HT-29 (cell line): Measurements from ENCODE around the gene TBCD. TPM values are rescaled to one million over a fixed set of nuclear protein-coding genes. Genes with fewer than 3 reads are reported as not detected.

Source experiments
- DNase-seq: peaks from one replicate; pipeline ENCODE4 v3.0.0-alpha.2; 2015; ENCODE audit warnings: low spot score
- total RNA-seq: library from RNA; depleted of rRNA; stranded (reverse); fragments of >200 nt; shearing (Covaris generic); gene quantifications from 2 replicates; pipeline ENCODE4 v1.2.3, GENCODE V29; 2014

TBCD gene
- total RNA-seq, 1 experiment from 2014 or later: 72.0 TPM

- no peak for DNase-seq
Observed at GRCh38 chr17:82869536-82869935, 117.7 kb downstream of the TBCD start.

- DNase-seq: no peak
Observed at GRCh38 chr17:82870091-82870491, 118.2 kb downstream of the TBCD start.

DNA sequence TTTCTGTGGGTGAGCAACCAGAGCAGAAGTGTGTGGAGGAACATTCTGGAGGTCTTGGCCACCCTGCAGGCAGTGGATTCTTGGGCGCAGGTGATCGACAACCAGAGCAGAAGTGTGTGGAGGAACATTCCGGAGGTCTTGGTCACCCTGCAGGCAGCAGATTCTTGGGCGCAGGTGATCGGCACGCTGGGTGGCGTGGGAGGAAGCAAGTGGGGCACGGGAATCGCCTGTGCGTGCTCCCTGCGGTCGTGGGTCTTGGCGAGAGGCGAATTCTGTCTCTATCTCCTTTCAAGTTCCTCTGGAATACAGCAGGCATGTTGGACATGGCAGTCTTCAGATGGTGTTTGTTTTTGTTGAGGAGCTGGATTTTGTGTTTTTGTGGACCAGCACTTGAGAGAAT is 118.7 kb downstream of the TBCD start:
- no peak for DNase-seq

- no peak for DNase-seq
Observed at GRCh38 chr17:82871056-82871775, 119.4 kb downstream of the TBCD start.

DNA sequence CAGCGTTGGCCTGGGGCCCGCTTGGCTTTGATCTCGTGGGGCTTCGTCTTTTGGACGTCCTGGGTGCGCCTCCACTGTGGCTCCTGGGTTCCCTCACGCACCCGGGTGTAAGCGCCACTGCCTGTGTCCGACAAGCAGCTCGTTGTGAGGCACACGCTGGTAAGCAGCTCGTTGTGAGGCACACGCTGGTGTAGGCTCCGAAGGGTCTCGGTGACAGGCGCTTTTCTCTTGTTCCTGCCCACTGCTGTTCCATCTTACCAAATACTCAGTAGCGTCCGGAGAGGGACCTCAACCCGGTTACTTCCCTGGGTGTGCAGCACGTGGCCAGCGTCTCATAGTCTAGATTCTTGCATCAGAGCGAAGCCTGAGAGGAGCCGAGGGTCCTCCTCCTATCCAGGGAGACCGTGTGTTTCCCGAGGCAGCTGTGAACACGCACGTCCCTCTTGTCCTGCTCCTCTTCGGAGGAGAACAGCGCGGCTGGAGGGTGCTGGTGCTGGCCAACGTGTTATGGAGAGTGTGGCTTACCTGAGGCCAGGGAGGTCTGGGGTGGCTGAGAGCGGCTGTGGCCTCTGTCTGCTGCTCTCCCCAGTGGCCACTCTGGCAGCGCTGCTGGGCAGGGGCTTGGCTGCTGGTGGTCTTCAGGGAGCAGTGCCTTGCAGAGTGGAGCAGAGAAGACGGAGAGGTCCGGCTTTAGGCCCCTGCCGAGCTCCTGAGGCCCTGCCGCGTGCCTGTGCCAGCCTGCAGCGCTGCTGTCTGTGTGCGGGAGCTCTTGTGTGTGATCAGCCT is 120.1 kb downstream of the TBCD start:
- DNase-seq: no peak

GRCh38 chr17:82872591-82873520 is 121.0 kb downstream of the TBCD start:
- no peak for DNase-seq

- no peak for DNase-seq
Observed at GRCh38 chr17:82873521-82873920, 121.7 kb downstream of the TBCD start.

DNA sequence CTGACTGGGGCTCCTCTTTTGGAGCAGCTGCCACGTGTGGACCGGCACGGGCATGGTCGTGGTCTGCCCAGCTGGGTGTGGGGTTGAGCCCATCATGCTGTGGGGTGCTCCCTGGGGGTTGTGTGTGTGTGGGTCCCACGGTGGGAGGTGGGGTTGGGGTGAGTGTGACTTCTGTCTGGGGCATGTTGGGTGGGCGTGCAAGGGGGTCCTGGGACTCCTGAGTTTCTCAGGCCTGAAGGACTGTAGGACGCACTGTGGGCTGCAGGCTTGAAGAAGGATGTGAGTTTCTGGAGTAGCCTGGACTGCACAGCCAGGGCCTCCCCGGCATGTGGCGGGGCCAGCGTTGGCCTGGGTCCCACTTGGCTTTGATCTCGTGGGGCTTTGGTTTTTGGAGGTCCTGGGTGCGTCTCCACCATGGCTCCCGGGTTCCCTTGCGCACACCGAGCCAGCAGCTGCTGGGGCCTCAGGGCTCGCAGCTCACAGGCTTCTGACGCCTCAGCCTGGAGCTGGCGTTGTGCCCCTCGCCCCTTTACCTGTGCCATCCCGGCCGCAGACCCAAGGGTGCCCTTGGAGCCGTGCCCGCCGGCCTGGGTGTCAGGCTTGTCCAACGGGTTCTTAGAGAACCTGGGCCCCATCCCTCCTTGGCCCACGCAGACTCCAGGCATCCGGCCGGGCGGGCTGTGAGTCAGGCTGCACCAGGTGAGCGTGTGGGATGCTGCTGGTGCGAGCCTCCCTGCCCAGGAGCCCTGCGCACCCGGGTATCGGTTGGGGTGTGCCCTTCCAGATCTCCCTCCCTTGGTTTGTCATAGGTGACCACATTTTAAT is 122.4 kb downstream of the TBCD start:
- peak; percentile 87 for DNase-seq

DNA sequence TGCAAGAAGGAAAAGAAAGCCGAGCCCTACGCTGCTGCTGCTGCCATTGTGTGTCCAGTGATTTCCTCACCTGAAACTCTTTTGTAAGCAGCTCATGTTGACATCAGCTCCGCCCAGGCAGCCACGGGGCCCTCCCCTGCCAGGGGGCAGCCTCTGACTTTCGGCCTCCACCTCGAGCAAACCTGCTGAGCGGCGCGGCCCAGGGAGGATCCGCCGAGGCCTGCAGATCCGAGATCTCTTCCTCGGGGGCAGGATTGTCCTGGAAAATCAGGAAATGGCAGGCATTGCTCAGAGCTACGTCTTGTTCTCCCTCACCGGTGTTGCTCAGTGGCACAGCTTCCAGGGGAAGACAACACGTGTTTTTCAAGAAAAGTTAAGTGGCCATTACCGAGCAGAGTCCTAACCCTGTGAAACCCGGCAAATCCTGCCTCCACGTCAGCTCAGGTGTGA is 123.6 kb downstream of the TBCD start:
- peak; percentile 91 for DNase-seq

- DNase-seq: peak; percentile 81
Observed at GRCh38 chr17:82876149-82876548, 124.3 kb downstream of the TBCD start.

GRCh38 chr17:82876602-82877379 is 124.9 kb downstream of the TBCD start:
- DNase-seq: peak; percentile 89

GRCh38 chr17:82878527-82878926 is 126.7 kb downstream of the TBCD start:
- DNase-seq: no peak

DNA sequence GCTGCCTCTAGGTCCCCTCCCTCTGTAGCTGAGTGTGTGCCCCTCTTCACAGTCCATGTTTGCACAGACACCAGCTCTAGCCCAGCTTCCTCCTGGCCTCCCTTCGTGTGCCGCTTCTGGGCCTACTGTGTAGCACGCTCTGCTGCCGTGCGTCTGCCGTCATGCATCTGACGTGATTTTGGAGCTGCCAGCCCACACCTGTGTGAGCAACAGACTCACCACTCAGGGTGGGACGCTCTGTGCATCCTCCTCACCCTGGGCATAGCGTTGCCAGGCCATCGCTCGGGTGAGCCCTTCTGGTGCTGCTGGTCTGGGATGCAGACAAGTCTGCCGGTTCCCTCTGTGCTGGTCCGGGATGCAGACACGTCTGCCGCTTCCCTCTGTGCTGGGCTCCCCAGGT is 127.4 kb downstream of the TBCD start:
- no peak for DNase-seq

- no peak for DNase-seq
Observed at GRCh38 chr17:82880620-82881323, 128.9 kb downstream of the TBCD start.

- no peak for DNase-seq
Observed at GRCh38 chr17:82881324-82881823, 129.5 kb downstream of the TBCD start.

DNA sequence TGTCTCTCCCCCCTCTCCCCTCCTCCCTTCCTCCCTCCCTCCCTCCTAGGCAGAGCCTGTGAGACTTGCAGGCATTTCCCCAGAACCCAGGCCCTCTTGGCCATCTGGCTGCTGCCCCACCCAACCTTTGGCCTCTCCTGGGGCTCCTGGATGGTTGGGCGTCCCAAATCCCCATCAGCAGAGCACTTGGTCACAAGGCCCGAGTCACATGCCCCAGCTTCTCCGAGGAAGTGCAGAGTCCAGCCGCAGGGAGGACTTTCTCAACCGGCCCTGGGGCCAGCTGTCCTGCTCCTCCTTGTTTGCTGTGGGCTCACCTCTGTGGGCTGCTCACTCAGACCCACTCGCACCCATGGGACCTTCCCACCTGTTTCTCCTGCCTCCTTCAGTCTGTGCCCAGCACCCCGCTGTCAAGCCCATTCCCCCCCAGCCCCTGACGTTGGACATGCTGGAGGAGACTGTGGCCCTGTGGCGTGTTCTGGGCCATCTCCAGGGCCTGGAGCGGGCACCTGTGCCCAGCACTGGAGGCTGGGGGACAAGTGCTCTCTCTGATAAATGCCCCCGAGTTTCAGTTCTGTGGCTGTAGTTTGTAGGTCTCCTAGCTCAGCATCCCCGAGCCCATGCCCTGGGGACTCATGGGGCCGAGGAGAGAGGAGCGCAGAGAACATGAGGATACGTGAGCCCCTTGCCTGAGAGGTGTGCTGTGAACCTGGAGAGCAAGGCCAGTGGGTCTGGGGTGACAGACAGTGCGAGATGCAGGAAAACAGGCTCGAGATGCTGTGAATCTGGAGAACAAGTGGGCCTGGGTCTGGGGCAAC is 130.2 kb downstream of the TBCD start:
- peak; percentile 71 for DNase-seq

GRCh38 chr17:82882715-82883418 is 131.0 kb downstream of the TBCD start:
- DNase-seq: peak; percentile 90
